AG20443 (cell line): ENCODE measurements around the gene DCD.

ENCODE experiments used
- DNase-seq: peaks from one replicate; pipeline ENCODE4 v3.0.0; 2012; ENCODE audit warnings: low spot score, mixed read lengths

The DCD gene

DNA sequence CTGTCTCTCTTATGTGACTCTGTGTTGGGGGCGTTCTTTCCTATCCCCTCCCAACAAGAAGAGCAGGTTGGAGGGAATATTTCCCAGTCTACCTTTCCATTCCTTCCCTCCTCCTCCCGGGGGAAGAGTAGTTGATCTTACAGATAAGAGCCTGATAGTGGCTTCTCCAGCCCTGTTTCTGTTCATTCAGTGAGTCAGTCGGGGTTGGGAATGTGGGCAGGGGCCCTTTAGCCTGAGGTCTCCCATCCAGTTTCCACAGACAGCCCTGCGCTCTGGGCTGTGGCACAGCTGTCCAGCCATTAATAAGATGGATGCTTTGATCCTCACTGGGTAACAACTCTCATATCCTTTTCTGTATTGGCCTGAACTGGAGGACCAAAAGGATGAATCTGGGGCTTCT is 41.6 kb downstream of the DCD start:
- no peak for DNase-seq

DNA sequence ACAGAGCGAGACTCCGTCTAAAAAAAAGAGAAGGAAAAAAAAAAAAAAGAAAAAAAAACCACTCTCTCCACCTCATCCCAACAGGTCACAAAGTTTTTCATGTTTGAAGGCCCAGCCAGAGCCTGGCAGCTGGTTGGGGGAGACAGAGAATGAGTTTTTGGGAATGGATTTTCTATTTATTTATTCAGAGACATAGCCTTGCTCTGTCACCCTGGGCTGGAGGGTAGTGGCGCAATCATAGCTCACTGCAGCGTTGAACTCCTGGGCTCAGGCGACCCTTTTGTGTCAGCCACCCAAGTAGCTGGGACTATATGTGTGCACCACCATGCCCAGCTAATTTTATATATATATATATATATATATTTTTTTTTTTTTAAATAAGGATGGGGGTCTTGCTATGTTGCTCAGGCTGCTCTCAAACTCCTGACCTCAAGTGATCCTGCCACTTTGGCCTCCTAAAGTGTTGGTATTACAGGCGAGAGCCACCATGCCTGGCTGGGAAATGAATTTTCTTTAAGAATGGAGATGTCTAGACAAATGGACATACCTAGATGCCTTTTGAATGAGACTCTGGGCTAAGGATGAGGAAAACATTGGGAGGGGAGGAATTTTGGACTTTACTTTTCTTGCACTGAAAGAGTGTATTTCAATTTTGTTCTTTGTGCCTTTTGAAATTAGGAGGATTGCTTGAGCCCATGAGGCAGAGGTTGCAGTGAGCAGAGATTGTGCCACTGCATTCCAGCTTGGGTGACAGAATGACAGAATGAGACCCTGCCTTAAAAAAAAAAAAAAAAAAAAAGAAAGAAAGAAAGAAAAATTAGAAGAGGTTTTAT is 42.8 kb downstream of the DCD start:
- DNase-seq, result no peak

DNA sequence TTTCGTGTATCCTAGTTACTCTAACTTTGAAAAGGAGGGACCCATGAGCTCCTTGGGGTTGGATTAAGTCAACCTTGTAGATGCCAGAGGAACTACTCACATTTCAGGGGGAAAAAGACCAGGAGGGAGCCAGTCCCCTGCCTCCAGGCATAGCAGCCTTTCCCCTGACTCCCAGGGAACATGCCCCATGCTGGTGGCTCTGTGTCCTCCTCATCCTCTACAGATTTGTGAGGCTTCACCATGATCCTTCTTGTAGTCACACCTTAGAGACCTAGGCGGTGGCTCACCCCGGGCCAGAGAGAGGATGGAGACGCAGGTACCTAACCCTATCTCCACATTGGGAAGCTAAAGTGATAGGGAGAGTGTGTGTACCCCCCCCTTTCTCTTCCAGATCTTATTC is 43.7 kb downstream of the DCD start:
- no peak for DNase-seq

DNA sequence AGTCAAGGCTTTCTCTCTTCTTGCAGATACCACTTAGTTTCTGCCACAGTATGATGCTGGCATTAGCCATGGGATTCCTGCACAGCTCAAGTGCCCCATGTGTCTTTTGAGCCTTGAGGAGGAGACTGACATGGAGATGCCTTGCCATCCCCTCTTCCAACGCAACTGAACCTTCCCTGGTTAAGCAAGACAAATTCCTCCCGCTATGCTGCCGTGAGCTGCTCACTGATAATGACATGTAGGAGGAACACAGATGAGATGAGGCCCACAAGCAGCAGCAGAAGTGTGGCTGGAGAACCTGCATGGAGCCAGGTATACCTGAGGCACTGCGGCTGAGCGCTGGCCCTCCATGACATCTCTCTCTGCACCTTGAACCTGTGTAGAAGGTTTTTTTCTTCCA is 44.3 kb downstream of the DCD start:
- no peak for DNase-seq

DNA sequence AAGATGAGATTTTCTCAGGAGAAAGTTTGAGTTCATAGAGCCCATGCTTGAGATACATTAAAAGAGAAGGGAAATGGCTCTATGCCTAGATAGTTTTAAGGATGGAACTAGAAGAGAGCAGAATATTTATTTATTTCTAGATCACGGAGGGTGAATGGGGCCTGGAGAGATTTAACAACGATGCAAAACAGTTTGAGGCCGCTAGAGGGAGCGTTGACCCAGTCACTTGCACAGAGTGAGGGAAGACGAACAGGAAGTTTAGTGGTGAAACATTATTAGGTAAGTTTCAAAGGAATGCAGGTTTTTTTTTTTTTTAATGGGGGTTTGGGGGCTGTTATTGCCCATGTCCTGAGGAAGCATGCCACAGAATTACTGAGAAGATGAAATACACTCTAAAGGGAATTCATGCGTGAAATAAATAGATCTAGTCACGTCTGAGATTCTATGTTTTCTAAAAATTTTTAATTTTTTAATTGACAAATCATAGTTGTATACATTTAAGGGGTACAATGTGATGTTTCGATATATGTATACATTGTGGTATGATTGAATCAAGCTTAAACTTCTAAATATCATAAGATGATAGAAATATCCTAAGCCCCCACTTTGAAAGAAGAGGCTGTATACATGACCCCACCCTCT is 44.9 kb downstream of the DCD start:
- DNase-seq, result peak; percentile 81

DNA sequence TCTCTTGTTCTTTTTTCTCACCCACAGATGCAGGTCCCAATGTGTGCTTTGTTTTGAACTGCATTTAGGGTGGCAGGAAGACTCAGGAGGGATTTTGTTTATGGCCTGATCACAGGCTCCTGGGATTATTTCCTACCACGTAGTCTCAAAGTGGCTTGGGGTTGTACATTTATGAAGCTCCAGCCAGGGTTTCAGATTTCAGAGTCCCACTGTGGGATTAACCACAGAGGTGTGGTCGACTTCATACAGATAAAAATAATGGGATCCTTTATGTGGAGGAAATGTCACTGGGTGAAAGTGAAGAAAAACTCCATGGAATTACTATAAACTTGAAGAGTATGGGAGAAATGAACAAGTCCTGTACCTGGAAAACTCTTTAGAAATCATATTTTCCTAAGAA is 45.5 kb downstream of the DCD start:
- no peak for DNase-seq

DNA sequence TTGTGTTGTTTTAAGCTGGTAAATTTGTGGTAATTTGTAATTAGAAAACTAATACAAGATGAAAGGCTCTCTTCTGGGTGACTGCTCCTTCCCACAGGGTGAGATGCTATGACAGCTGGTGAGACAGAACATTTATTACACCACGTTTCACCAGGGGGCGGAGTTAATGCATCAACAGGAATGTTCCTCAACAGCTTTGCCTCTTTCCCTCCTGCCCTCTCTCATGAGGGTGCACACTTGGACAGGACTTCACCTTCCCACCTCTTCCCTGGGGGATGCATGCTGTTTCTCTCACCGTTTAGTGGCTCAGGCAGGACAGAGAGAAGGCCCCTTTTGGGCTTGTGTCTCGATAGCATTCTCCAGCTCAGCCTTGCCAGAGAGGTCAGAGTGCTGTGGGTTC is 46.3 kb downstream of the DCD start:
- DNase-seq, result no peak

DNA sequence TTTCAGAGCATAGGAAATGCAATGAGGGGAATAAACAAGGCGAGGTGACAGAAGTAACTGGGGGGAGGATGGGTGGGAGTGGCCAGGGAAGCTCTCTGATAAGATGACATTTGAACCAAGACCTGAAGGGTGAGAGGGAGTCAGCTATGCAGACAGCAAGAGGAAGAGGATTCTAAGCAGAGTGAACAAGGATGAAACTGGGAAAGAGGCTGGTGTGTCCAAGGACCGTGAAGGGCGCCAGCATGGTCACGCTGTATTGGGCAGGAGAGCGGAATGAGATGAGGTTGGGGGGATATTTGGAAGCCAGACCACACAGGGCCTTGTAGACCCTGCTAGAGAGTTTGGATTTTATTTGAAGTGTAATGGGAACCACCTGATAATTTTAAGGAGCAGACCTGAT is 49.2 kb downstream of the DCD start:
- DNase-seq, result no peak

DNA sequence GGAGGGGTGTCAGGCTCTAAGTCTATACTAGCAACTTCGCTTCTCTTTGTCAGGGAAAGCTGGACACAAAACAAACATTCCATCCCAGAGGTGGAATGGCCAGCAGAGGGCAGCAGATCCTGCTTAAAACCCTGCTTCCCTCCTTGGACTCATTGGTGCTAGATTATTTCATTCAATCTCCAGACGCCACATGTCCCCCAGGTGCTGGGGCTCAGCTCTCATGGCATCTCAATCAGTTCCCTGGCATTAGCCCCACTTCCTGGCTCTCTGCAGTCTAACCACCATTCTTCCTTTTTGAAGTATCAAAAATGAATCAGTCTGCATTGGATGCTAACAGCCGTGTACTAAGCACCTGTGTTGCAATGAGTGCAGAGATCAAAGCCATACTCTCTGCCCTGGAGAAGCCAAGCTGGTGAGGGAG is 51.6 kb downstream of the DCD start:
- DNase-seq, result peak; percentile 79

DNA sequence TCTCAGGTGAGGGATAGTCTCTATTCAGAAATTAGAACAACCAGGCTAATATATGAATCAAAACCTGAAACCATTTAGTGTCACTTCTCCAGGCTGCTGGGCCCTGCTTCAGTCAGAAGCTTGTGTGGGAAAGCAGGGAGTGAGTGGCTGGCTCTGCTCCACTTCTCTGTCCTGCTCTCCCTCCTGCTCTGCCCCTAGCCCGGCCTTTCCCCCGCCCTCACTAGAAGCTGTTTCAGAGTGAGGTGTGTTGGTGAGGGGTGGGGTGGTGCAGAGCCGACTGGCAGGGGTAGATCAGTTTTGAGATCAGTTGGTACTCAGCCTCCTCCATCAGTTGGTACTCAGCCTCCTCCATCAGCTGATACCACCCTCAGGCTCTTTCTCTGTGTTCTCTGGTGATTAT is 52.7 kb downstream of the DCD start:
- no peak for DNase-seq
